T follicular helper cell (primary cell): ENCODE measurements around the gene LRCH1.
A peak's percentile ranks its signal among the peaks of the same experiment; 100 is the strongest.
"Not testable (repeated sequence)": the region's sequence is repeated elsewhere in the genome, so short reads cannot be mapped to it uniquely, and the experiment has no call there.

ENCODE experiments used
- DNase-seq: peaks from one replicate; pipeline ENCODE4 v3.0.0-alpha.2; 2020; ENCODE audit warnings: low read depth
- total RNA-seq, 2 experiments: gene quantifications; one replicate each; lab custom pipeline; 2026; lab: John Stamatoyannopoulos, UW

LRCH1 gene
- total RNA-seq, result 39.2 to 44.2 reads per million in 2 experiments

DNA sequence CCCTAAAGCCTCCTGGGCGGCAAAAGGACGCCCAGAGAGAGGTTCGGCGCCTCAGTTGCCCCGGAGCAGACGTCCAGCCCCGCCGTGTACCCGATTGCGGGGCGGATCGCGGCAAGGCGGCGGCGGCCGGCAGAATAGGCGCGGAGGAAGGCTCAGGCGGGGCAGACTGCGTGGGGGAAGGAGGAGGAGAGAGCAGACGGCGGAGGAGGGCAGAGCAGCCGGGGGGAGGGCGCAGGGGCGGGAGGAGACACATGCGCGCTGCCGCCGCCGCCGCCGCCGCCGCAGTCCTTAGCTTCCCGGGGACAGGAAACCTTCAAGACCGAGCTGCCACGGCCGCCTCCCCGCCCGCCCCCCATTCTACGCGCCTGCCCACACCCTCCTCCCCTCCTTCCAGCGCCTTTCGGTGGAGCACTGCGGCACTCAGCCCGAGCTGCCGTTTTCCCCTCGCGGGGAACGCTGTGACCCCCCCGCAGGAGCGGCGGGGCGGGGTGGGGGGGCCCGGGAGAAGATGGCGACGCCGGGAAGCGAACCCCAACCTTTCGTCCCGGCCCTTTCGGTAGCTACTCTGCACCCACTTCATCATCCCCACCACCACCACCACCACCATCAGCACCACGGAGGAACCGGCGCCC lies at the start of gene LRCH1:
Gene LRCH1 (plus strand): TSS at position 282 of the 632 bp plus-strand sequence. CDS start 227 bp downstream, at position 509.
- peak; percentile 79 for DNase-seq

GRCh38 chr13:46504036-46504435 lies 48.9 kb upstream of the LRCH1 start:
- no peak for DNase-seq

GRCh38 chr13:46507981-46508380 lies 45.0 kb upstream of the LRCH1 start:
- no peak for DNase-seq

DNA sequence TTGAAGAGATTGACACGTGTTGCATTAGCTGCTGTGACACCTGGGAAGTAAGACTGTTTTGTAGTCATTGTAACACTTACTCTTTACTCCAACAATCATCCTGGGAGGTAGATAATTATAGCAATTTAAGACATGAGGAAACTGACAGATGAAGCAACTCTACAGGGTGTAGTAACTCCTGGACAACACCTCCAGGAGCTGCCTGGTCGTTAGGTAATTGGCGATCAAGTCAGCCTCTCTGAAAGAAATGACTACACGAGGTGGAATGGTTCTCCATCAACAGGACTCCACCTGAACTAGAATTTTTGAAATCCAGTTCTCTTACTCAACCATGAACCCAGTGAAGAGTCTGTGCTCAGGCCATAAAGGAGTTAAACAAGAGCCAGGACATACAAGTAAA lies 43.0 kb upstream of the LRCH1 start:
- DNase-seq, result no peak

DNA sequence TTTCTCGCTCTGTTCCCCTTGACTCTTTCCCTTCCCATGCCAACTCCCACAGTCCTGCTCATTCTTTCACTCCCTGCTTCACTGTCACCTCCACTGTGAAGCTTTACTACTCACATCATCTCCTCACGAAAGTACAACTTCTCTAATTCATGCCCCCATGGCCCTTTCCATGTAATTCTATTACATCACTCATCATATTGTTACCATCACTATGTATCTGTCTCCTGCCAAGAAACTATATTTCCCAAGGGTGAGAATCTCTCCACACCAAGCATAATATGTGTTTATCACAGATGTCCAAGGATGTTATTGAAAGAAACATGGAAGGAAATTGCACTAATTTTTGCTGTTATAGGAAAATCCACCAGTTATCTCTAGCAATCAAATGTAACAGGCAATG lies 37.2 kb upstream of the LRCH1 start:
- DNase-seq, result no peak

DNA sequence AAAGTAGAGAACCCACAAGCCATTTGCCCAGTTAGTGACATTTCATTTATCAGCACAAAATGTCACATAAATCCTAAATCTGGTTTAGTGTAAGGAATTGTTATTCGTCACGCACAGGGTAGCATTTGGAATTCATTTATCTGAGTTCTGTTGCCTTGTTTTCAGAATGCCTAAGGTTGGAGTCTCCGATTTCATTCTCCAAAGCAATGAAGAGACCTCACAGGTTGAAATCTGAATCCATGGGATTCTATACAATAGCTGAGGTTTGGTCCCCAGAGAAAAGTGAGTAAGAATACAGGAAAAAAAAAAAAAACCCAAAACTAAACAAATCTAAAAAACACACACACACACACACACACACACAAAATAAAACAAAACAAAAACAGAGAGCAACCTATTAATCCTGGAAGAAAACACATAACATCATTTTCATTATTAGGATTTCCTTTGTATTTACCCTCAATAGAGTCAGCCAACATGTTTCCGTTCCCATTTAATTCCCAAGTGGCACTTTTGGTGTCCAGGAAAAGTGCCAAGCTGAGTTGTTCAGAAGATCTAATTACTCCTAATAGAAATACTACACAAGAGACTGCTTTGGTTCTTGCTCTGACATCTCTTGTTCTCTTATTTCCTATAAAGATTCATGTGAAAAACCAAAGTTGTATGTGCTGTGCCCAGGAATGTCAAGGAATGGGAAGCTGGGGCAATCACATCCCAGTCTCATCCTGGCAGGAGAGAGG lies 36.2 kb upstream of the LRCH1 start:
- no peak for DNase-seq

GRCh38 chr13:46517748-46518147 lies 35.2 kb upstream of the LRCH1 start:
- DNase-seq, result not testable (repeated sequence)

DNA sequence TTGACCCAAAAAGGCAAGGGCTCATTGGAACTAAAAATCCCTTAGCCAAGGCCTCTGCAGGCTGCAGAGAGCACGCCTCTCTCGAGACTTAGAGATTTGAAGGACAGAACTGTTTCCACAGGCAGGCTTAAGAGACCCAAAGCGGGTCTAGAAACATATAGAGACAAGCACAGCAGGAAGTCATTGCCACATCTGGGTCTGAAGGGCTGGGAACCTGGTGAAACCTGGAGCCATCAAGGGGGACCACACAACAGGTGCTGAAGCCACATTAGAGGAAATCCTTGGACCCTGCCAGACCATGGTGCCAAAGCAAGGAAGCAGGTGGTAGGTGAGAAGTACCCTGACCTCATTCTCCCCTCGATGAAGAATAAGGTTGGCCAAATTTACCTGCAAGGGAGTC lies 33.8 kb upstream of the LRCH1 start:
- no peak for DNase-seq

DNA sequence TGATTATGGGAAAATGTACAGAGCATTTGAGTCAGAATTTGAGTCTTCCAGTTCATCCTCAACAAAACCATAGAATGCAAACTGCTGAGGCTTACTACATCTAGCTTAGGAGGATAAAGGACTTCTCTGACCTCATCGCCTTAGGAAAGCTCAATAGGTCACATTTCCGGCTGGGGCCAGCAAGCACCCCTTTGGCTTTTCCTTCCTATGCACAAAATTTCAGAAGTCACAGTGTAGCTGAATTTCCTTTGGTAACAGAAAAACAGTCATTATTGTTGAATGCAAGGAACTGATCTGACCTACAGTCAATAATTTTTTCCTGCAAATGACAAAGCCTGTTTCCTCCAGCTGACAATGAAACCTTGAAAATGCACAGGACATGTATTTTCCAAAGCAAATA lies 32.8 kb upstream of the LRCH1 start:
- no peak for DNase-seq

DNA sequence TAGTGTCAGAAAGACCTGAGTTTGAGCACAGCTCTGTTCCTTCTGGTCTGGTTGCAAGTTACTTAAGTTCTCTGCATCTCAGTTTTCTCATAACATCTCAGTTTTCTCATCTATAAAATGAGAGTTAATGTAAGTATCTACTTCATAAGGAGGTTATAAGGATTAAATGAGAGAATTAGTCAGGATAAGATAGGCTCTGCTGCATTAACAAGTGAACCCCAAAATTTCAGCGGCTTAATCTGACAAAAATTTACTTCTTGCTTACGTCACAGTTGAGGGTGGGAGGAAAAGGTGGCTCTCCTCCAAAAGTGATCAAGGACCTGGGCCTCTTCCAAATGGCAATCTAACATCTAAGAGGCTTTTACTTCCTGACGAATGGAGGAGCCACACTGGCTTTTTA lies 31.5 kb upstream of the LRCH1 start:
- DNase-seq, result no peak

GRCh38 chr13:46521921-46522747 lies 30.8 kb upstream of the LRCH1 start:
- DNase-seq, result no peak

GRCh38 chr13:46522748-46523030 lies 30.3 kb upstream of the LRCH1 start:
- DNase-seq, result no peak

- DNase-seq, result no peak
Measured at GRCh38 chr13:46523972-46524752, 28.8 kb upstream of the LRCH1 start.

DNA sequence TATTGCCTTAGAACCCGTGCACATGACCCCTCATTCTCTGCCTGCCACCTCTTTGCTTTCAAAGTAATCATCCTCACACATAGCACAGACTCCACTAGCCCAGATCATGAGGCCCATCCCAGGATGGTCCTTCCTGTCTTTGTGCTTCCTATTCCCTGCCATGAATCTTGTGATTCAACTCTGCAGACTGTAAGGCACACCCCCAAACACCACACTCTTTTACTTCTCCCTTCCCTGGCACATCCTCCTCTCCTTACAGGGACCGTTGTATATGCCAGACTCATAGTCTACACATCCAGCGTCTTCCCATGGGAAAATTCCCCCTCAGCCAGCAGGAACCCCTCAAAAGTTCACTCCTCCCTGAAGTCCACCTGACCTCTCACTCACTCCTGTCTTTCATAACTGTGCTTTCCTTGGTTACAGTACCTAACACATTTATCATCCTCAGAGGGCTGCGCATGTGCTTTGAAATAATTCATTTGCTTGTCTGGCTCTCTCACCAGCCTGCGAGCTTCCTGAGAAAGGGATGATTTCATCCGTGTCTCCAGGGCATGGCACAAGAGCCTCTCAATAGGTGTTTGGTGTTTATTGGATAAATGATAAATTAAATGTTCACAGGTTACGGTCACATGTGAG lies 26.8 kb upstream of the LRCH1 start:
- no peak for DNase-seq

GRCh38 chr13:46526740-46527139 lies 26.2 kb upstream of the LRCH1 start:
- DNase-seq, result no peak

GRCh38 chr13:46527237-46527636 lies 25.7 kb upstream of the LRCH1 start:
- no peak for DNase-seq

DNA sequence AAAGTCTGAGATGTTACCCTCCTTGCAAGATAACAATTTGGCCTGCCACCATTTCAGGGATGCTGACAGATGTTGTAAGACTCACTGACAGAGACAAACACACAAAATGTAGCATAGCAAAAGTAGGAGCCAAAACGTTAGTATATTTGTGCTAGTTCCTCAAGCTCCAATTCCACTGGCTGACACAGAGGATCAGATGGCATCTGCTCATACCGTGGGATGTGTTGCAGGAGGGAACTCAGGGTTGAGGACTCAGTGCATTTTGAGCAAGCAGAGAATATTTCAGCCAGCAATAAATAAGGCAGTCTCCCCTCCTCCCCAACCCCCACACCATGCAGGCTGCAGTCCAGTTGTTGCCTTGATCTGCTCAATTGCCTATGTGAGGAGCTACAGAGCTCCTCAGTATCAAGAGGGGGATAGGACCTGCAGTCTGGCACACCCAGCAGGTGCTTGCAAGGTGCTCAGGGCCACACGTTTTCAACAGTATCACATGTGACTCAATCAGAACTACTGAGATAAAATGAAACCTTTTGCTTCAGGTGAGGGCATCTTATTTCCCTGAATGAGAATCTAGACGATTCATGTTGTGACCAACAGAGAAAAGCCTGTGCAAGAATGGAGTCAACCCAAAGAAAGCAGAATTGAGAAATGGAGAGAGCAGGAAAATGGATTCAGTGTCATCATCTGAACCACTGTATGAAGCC lies 23.6 kb upstream of the LRCH1 start:
- DNase-seq, result no peak

GRCh38 chr13:46530084-46530935 lies 22.7 kb upstream of the LRCH1 start:
- DNase-seq, result no peak

- DNase-seq, result no peak
Measured at GRCh38 chr13:46531953-46532352, 21.0 kb upstream of the LRCH1 start.

GRCh38 chr13:46535002-46535401 lies 18.0 kb upstream of the LRCH1 start:
- no peak for DNase-seq
